ENCODE results near the gene SLC66A1.

The SLC66A1 gene

GRCh38 chr1:19375631-19376400, 63.7 kb downstream of the SLC66A1 start:
- no peak for DNase-seq (ENCODE audit: low read depth)
- no peak overlapping the region for H3K4me3 ChIP-seq (ENCODE audit: low read length)
- TF ChIP-seq CTCF (conservative IDR thresholded peaks at IDR 0.05; ENCODE audit: low read length) = no peak

- no peak for DNase-seq (ENCODE audit: low read depth)
- H3K4me3 ChIP-seq (ENCODE audit: low read length) = no peak overlapping the region
- no peak for TF ChIP-seq CTCF (conservative IDR thresholded peaks at IDR 0.05; ENCODE audit: low read length)
Measured at GRCh38 chr1:19376428-19377372, 64.6 kb downstream of the SLC66A1 start.

- H3K4me3 ChIP-seq (ENCODE audit: low read length) = no peak overlapping the region
- DNase-seq (ENCODE audit: low read depth) = no peak
- TF ChIP-seq CTCF (conservative IDR thresholded peaks at IDR 0.05; ENCODE audit: low read length) = no peak
Measured at GRCh38 chr1:19377812-19378718, 65.9 kb downstream of the SLC66A1 start.
